H1 (cell line): ENCODE results near the gene GBGT1. TPM values are rescaled to one million over a fixed set of nuclear protein-coding genes. Genes with fewer than 3 reads are reported as not detected.

Experiments
- CTCF ChIA-PET: fragments of 300-600 bp; sonication (Branson Sonifier 250); formaldehyde crosslinking; loops from one replicate; lab custom pipeline; 2021; ENCODE audit not compliant: partially characterized antibody; lab: Charles Lee
- POLR2A ChIA-PET: fragments of 300-600 bp; sonication (Branson Sonifier 250); formaldehyde crosslinking; loops from one replicate; lab custom pipeline; 2021; ENCODE audit warnings: inconsistent platforms; ENCODE audit not compliant: partially characterized antibody; lab: Charles Lee
- DNase-seq, 2 experiments: peaks; one replicate each; pipeline versions ENCODE4 v3.0.0 to v3.0.0-alpha.2; 2010 to 2022; ENCODE audit warnings: low spot score in 2 of 2, low read depth in 1 of 2, mixed read lengths in 1 of 2
- FAIRE-seq: peaks from 2 replicates; lab custom pipeline; 2011; peaks lifted over from hg19 to GRCh38; lab: Jason Lieb, UNC
- H2AFZ ChIP-seq: 2 replicates; pipeline ENCODE4 v1.8.1; 2012; ENCODE audit warnings: low read length, inconsistent platforms
- H2AK5ac ChIP-seq: 2 replicates; pipeline ENCODE4 v1.6.1; 2013; ENCODE audit warnings: low read depth, low read length
- H2BK120ac ChIP-seq: replicated peaks from 2 replicates; pipeline ENCODE3; 2013; ENCODE audit warnings: low read depth, low read length, inconsistent platforms
- H2BK12ac ChIP-seq: 2 replicates; pipeline ENCODE4 v1.6.1; 2013; ENCODE audit warnings: low read depth, low read length
- H2BK15ac ChIP-seq: 2 replicates; pipeline ENCODE4 v1.6.1; 2013; ENCODE audit warnings: low read length
- H2BK20ac ChIP-seq: 2 replicates; pipeline ENCODE4 v1.6.1; 2013; ENCODE audit warnings: low read length
- H2BK5ac ChIP-seq: 2 replicates; pipeline ENCODE4 v1.6.1; 2013; ENCODE audit warnings: low read depth, low read length
- H3K14ac ChIP-seq: 2 replicates; pipeline ENCODE4 v1.6.1; 2013; ENCODE audit warnings: inconsistent platforms; ENCODE audit not compliant: insufficient read length
- H3K18ac ChIP-seq: 2 replicates; pipeline ENCODE4 v1.6.1; 2013; ENCODE audit warnings: low read length; ENCODE audit errors: extremely low read depth
- H3K23ac ChIP-seq: 2 replicates; pipeline ENCODE4 v1.6.1; 2013; ENCODE audit warnings: inconsistent platforms; ENCODE audit not compliant: insufficient read length
- H3K23me2 ChIP-seq: 2 replicates; pipeline ENCODE4 v1.6.1; 2013; ENCODE audit warnings: low read depth, low read length
- H3K27ac ChIP-seq: 2 replicates; pipeline ENCODE4 v1.6.1; 2011; ENCODE audit warnings: low read depth, low read length, inconsistent platforms
- H3K27me3 ChIP-seq, 4 experiments: replicated peaks in 1 of 4; 1 replicate in 1 of 4; 2 replicates in 3 of 4; pipeline versions ENCODE4 v1.6.1 to v1.8.1; 2011 to 2013; ENCODE audit warnings: low read length in 3 of 4, mild to moderate bottlenecking in 3 of 4, inconsistent platforms in 2 of 4, mixed read lengths in 2 of 4, moderate library complexity in 1 of 4; ENCODE audit not compliant: control insufficient read depth in 3 of 4, insufficient read depth in 3 of 4; ENCODE audit errors: extremely low read depth in 1 of 4
- H3K36me3 ChIP-seq, 4 experiments: 2 replicates each; pipeline versions ENCODE4 v1.6.1 to v1.8.1; 2011 to 2013; ENCODE audit warnings: mild to moderate bottlenecking in 4 of 4, low read length in 3 of 4, moderate library complexity in 2 of 4, control low read depth in 1 of 4, inconsistent platforms in 1 of 4; ENCODE audit not compliant: insufficient read depth in 4 of 4, control insufficient read depth in 2 of 4
- H3K4ac ChIP-seq: replicated peaks from 2 replicates; pipeline ENCODE3; 2013; ENCODE audit warnings: low read length, low read depth, mixed read lengths, inconsistent platforms; ENCODE audit not compliant: insufficient read length
- H3K4me1 ChIP-seq, 4 experiments: replicated peaks in 1 of 4; 1 replicate in 1 of 4; 2 replicates in 3 of 4; pipeline versions ENCODE4 v1.6.1 to v1.8.1; 2011 to 2013; ENCODE audit warnings: low read length in 3 of 4, inconsistent platforms in 2 of 4, mixed read lengths in 1 of 4; ENCODE audit not compliant: insufficient read depth in 4 of 4, control insufficient read depth in 3 of 4
- H3K4me2 ChIP-seq, 2 experiments: 2 replicates each; pipeline versions ENCODE4 v1.6.1 to v1.8.1; 2011 to 2013; ENCODE audit warnings: low read depth in 2 of 2, low read length in 2 of 2, control low read depth in 1 of 2, inconsistent platforms in 1 of 2, mild to moderate bottlenecking in 1 of 2; ENCODE audit not compliant: insufficient read depth in 1 of 2
- H3K4me3 ChIP-seq, 4 experiments: fragments of 200-600, 300-600 bp in 1 of 4; sonication (generic), shearing (Covaris generic), sonication (Bioruptor Twin) in 1 of 4; 2 replicates each; pipeline versions ENCODE4 v1.5.1 to v1.8.1; 2011 to 2016; ENCODE audit warnings: low read length in 4 of 4, low read depth in 3 of 4, control low read depth in 2 of 4, inconsistent platforms in 2 of 4, mild to moderate bottlenecking in 2 of 4, mixed read lengths in 1 of 4, moderate library complexity in 1 of 4; ENCODE audit not compliant: insufficient read depth in 2 of 4; ENCODE audit errors: extremely low read depth in 1 of 4
- H3K56ac ChIP-seq: replicated peaks from 2 replicates; pipeline ENCODE3; 2013; ENCODE audit warnings: low read depth, mild to moderate bottlenecking, mixed read lengths, low read length, inconsistent platforms; ENCODE audit not compliant: insufficient read length
- H3K79me1 ChIP-seq: 2 replicates; pipeline ENCODE4 v1.6.1; 2013; ENCODE audit warnings: low read depth, low read length, control low read depth
- H3K79me2 ChIP-seq, 2 experiments: 2 replicates each; pipeline versions ENCODE4 v1.6.1 to v1.8.1; 2012 to 2013; ENCODE audit warnings: low read length in 2 of 2, mild to moderate bottlenecking in 2 of 2, inconsistent platforms in 1 of 2; ENCODE audit not compliant: insufficient read depth in 2 of 2, control insufficient read depth in 1 of 2
- H3K9ac ChIP-seq, 4 experiments: replicated peaks in 1 of 4; 1 replicate in 1 of 4; 2 replicates in 3 of 4; pipeline versions ENCODE4 v1.6.1 to v1.8.1; 2011 to 2013; ENCODE audit warnings: low read depth in 3 of 4, low read length in 3 of 4, control low read depth in 2 of 4, mild to moderate bottlenecking in 2 of 4, moderate library complexity in 2 of 4, inconsistent platforms in 1 of 4; ENCODE audit errors: extremely low read depth in 1 of 4
- H3K9me3 ChIP-seq, 2 experiments: 2 replicates each; pipeline versions ENCODE4 v1.6.1 to v1.8.1; 2012 to 2013; ENCODE audit warnings: mild to moderate bottlenecking in 2 of 2, moderate library complexity in 2 of 2, control low read depth in 1 of 2, inconsistent platforms in 1 of 2, low read depth in 1 of 2, low read length in 1 of 2, mixed read lengths in 1 of 2; ENCODE audit not compliant: insufficient read depth in 2 of 2
- H4K20me1 ChIP-seq, 2 experiments: replicated peaks in 1 of 2; 2 replicates each; pipeline versions ENCODE3 to v1.8.1; 2011 to 2013; ENCODE audit warnings: inconsistent platforms in 2 of 2, low read length in 2 of 2, mild to moderate bottlenecking in 1 of 2; ENCODE audit not compliant: insufficient read depth in 2 of 2, control insufficient read depth in 1 of 2
- H4K5ac ChIP-seq: 2 replicates; pipeline ENCODE4 v1.6.1; 2013; ENCODE audit warnings: low read length, low read depth, mixed read lengths, inconsistent platforms; ENCODE audit not compliant: insufficient read length
- H4K8ac ChIP-seq: 2 replicates; pipeline ENCODE4 v1.8.0; 2013; ENCODE audit warnings: mild to moderate bottlenecking, moderate library complexity, low read length, inconsistent platforms; ENCODE audit not compliant: insufficient read depth; ENCODE audit errors: extremely low read depth
- H4K91ac ChIP-seq: replicated peaks from 2 replicates; pipeline ENCODE3; 2013; ENCODE audit warnings: low read length, mixed read lengths, inconsistent platforms; ENCODE audit not compliant: insufficient read length
- EGR1 ChIP-seq: IDR thresholded peaks from 2 replicates; pipeline ENCODE4 v1.6.1; 2011; ENCODE audit warnings: low read depth, low read length, borderline replicate concordance
- JUND ChIP-seq: IDR thresholded peaks from 2 replicates; pipeline ENCODE4 v1.6.1; 2011; ENCODE audit warnings: mild to moderate bottlenecking, improper control_type of control experiment, low read length
- NANOG ChIP-seq: IDR thresholded peaks from 2 replicates; pipeline ENCODE4 v1.6.1; 2011; ENCODE audit warnings: low read length, low read depth, mild to moderate bottlenecking, inconsistent platforms; ENCODE audit not compliant: insufficient read depth, poor library complexity, severe bottlenecking
- TEAD4 ChIP-seq: IDR thresholded peaks from 2 replicates; pipeline ENCODE4 v1.6.1; 2012; ENCODE audit warnings: low read depth, low read length, inconsistent platforms, mixed read lengths
- ZNF274 ChIP-seq: IDR thresholded peaks from 2 replicates; pipeline ENCODE4 v1.7.0; 2012; ENCODE audit warnings: low read length, borderline replicate concordance; ENCODE audit errors: extremely low read depth
- WGBS, 2 experiments: shearing (Covaris generic) in 1 of 2; methylation state at CpG; one replicate each; pipeline versions ENCODE4 v1.1.6 to v1.1.7; 2013 to 2015; ENCODE audit warnings: low lambda C conversion rate in 2 of 2, mixed read lengths in 2 of 2, inconsistent platforms in 1 of 2, low coverage in 1 of 2, missing lambda C conversion rate in 1 of 2; ENCODE audit not compliant: insufficient replicate concordance in 2 of 2, insufficient coverage in 1 of 2, insufficient read length in 1 of 2; ENCODE audit errors: extremely low coverage in 1 of 2, missing lambda C conversion rate in 1 of 2; 5-methylcytosine and 5-hydroxymethylcytosine counted together
- polyA plus RNA-seq, 7 experiments: library from polyadenylated mRNA; depleted of rRNA in 3 of 7; stranded (reverse) in 5 of 7; unstranded in 2 of 7; fragments of >200 nt in 5 of 7; fragments of 200-250 nt in 2 of 7; gene quantifications; 1 replicate in 5 of 7; 2 replicates in 1 of 7; 4 replicates in 1 of 7; pipeline versions ENCODE4 v1.2.1 to v1.2.3, GENCODE V29; 2011 to 2013; ENCODE audit warnings: missing spikeins in 2 of 7, mixed read lengths in 2 of 7
- total RNA-seq: library from RNA; stranded (reverse); fragmentation: NEBNext Ultra II Directional; extraction: Animal tissue kit (Norgen Biotek cat#: 25700); gene quantifications from 2 replicates; pipeline ENCODE4 v1.2.1, GENCODE V29; 2021

The GBGT1 gene
- total and polyA plus RNA-seq, 2 of the 8 experiments (the other 6 are each of a cell fraction or from before 2014, with no cell fraction given), result 7.1 to 9.7 TPM

DNA sequence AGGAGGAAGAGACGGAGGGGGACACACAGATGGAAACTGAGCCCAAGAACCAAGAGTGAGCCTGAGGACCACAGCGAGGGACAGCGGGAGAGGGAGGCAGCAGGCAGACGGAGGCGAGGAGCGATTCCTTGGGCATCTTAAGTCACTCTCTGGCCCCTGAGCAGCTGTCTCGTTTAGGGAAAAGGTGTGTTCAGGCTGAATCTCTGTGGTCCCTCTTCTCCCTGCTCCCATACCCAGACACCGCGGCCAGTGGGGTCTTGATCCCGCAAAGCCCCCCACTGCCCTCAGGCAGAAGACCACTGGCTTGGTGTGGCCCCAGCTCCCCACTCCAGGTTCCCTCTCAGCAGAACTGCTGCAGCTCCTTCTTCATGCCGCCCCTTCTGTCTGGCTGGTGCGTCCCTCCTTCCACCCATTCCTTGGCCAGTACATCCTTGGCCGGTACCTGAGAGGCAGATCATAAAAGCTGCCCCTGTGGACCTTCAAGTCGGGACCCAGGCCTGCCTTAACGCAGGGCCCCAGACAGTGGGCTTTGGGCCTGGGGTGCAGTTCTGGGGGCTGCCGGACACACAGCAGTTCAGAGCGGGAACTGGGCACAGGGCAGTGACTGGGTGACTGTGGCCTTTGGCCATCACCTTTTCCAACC is 36.9 kb downstream of the GBGT1 start:
- peaks cover 12 to 33% of the 10 kb centered on the region in 2 experiments for H4K20me1 ChIP-seq
- no peak overlapping the region for H2AK5ac ChIP-seq
- no peak overlapping the region for H4K5ac ChIP-seq
- no peak overlapping the region for H3K18ac ChIP-seq
- H3K56ac ChIP-seq, result no peak overlapping the region
- H2AFZ ChIP-seq, result no peak overlapping the region
- no peak overlapping the region for H3K14ac ChIP-seq
- H2BK20ac ChIP-seq, result no peak overlapping the region
- no peak overlapping the region for H3K27ac ChIP-seq
- H3K36me3 ChIP-seq, result no peaks in the 10 kb centered on the region
- H2BK120ac ChIP-seq, result no peak overlapping the region
- 85% methylated on average over 16 of the region's 17 CpGs; no CpG with 5 or more reads in 1 of the 2 experiments for WGBS, 2 experiments
- no peak overlapping the region for H3K9ac ChIP-seq
- no peak overlapping the region for H4K8ac ChIP-seq
- H3K23me2 ChIP-seq, result peaks cover 5% of the 10 kb centered on the region; the same call in 1 of the 2 replicates
- H4K91ac ChIP-seq, result no peak overlapping the region
- TF ChIP-seq JUND (no peak), NANOG (no peak), TEAD4 (no peak), ZNF274 (no peak), EGR1 (no peak)
- H3K23ac ChIP-seq, result no peak overlapping the region
- no peaks in the 10 kb centered on the region for H3K79me2 ChIP-seq
- DNase-seq (no peak), FAIRE-seq (no peak)
- H2BK15ac ChIP-seq, result no peak overlapping the region
- H2BK5ac ChIP-seq, result no peak overlapping the region
- H2BK12ac ChIP-seq, result no peak overlapping the region
- H3K4me1 ChIP-seq, result peaks cover 0 to 3% (median 0%) of the 10 kb centered on the region in 4 experiments; a peak in 1 of 7 replicates
- CTCF ChIA-PET, result interaction anchor here (0.6 to 3.3 kb wide), 6 partner anchors 12 to 30 kb away, joined by 3 to 16 read pairs (median 6); no protein-coding TSS in a partner anchor
- no peaks in the 10 kb centered on the region; the same call in 1 of the 2 replicates for H3K79me1 ChIP-seq
- no peaks in the 10 kb centered on the region for H3K9me3 ChIP-seq
- POLR2A ChIA-PET, result no interaction called here
- no peak overlapping the region for H3K4me3 ChIP-seq
- H3K27me3 ChIP-seq, result peaks cover 0 to 9% (median 6%) of the 10 kb centered on the region in 4 experiments; a peak in 4 of 7 replicates
- H3K4me2 ChIP-seq, result no peak overlapping the region
- no peak overlapping the region for H3K4ac ChIP-seq
